HG03442 (cell line): Measurements from ENCODE around the gene SLC26A5.
"Not testable (repeated sequence)": the region's sequence is repeated elsewhere in the genome, so short reads cannot be mapped to it uniquely, and the experiment has no call there.

Source experiments
- ATAC-seq: cut with Tn5 transposase; IDR thresholded peaks from one replicate; pipeline ENCODE4 v1.9.1; 2021; ENCODE audit warnings: mild to moderate bottlenecking, moderate library complexity; ENCODE audit not compliant: unreplicated experiment

SLC26A5 gene

DNA sequence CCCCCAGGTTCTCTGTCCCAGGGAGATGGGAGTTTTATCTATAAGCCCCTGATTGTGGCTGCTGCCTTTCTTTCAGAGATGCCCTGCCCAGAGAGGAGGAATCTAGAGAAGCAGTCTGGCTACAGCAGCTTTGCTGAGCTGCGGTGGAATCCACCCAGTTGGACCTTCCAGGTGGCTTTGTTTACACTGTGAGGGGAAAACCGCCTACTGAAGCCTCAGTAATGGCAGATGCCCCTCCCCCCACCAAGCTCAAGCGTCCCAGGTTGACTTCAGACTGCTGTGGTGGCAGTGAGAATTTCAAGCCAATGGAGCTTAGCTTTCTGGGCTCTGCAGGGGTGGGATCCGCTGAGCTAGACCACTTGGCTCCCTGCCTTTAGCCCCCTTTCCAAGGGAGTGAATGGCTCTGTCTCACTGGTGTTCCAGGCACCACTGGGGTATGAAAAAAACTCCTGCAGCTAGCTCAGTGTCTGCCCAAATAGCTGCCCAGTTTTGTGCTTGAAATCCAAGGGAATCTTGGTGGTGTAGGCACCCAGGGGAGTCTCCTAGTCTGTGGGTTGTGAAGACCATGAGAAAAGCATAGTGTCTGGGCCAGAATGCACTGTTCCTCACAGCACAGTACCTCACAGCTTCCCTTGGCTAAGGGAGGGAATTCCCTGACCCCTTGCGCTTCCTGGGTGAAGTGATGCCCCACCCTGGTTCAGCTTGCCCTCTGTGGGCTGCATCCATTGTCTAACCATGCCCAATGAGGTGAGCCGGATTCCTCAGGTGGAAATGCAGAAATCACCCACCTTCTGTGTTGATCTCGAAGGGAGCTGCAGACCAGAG lies 40.0 kb downstream of the SLC26A5 start:
- not testable (repeated sequence) for ATAC-seq

DNA sequence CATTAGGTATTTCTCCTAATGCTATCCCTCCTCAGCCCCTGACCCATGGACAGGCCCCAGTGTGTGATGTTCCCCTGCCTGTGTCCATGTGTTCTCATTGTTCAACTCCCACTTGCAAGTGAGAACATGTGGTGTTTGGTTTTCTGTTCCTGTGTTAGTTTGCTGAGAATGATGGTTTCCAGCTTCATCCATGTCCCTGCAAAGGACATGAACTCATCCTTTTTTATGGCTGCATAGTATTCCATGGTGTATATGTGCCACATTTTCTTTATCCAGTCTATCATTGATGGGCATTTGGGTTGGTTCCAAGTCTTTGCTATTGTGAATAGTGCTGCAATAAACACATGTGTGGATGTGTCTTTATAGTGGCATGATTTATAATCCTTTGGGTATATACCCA lies 46.3 kb downstream of the SLC26A5 start:
- not testable (repeated sequence) for ATAC-seq

DNA sequence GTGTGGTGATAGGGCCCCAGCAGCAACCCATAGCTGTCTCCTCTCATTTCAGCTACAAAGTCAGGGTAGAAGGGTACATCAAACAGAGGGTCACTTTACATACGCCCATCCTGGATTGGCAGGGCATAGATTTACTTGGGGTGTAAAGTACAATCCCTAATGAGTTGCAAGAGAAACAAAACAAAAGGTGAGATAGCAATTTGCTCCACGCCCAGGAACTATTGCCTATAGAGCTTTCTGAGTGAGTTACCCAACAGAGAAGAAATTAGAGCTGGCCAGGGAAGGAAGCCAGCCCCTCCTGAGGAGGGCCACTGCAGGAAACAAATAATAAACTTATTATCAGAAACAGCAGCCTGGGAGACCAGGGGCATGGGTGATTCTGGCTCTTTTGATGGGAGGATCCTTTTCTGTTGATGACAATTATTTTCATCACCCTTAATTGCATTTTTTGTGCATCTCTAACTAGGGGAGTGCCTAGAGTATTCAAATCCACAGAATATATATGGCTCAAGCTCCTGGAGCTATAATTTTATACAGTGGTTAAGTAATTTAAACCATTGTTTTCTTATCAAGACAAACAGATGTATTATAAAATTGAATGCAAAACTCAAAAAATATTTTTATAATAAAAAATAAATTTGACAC lies 47.4 kb downstream of the SLC26A5 start:
- no peak for ATAC-seq

DNA sequence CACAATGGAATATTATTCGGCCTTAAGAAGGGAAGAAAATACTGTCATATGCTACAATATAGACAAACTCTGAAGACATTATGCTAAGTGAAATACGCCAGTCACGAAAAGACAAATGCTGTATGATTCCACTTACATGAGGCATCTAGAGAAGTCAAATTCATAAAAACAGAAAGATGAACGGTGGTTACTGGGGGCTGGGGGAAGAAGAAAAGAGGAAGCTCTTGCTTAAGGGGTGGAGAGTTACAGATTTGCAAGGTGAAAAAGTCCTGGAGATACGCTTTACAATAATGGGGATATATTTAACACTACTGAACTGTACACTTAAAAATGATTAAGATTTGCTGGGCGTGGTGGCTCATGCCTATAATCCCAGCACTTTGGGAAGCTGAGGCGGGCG lies 49.5 kb downstream of the SLC26A5 start:
- no peak for ATAC-seq

DNA sequence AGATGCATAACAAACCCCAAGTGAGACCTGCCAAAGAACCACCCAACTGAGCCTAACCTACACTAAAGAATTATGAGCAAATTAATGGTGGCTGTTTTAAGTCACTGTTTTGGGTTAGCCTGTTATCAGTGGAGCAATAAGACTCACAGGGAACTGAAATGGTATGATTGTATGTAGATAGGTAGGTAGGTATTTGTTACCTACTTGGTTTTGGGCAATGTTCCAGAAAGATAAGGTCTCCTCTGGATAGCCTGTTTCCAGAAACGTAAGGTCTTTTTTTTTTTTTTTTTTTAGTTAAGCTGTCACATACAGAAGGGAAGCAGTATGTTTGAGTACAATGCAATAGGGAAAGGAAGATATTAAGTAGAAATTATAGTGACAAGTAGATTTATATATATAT lies 50.9 kb downstream of the SLC26A5 start:
- ATAC-seq = no peak

DNA sequence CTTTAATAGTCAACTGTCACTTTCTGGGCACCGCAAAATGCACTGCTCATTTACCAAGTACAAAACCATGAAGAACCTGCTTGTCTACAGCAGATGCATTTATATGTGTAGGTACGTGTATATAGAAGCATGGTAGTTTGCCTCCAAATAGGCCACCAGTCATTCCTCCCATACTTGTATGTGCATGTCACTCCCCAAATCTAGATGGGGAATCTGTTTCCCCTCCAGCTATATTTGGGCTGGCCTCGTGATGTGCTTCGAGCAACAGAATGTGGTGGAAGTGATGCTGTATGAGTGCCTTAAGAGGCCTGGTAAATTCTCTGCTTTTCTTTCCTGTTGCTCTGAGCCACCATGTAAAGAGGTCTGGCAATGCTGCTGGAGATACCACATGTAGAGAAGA lies 51.4 kb downstream of the SLC26A5 start:
- no peak for ATAC-seq

DNA sequence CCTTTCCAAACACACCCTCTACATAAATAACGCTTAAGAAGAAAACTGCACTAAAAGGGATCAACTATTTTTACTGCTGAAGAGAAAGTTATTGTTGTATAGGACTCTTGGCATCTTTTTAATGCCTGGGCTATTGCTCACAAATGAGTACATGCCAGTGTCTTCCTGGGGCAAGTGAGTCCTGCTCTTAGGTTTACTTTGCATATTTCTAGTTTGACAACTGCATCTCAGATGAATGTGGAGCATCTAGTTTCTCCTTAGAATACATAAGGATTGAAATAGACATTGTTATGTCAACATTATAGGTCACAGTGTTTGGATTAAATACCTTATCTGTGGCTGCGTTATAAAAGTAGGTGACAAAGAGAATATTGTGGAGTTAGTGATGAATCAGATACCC lies 54.0 kb downstream of the SLC26A5 start:
- ATAC-seq = no peak

DNA sequence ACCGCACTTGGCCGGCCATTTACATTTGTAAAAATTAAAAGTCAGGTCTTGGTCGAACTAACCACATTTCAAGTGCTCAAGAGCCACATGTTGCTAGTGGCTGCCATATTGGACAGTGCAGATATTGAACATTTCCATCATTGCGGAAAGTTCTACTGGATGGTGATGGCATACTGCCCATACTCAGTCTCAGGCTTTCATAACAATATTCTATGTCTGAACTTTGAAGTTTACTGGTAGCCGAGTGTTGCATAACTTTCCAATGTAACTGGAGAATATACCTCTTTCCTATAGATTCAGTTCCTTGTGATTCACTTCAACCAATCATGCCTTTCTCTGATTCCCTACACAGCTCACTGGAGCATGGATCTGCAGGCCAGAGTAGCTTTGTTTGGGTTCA lies 54.9 kb downstream of the SLC26A5 start:
- no peak for ATAC-seq

DNA sequence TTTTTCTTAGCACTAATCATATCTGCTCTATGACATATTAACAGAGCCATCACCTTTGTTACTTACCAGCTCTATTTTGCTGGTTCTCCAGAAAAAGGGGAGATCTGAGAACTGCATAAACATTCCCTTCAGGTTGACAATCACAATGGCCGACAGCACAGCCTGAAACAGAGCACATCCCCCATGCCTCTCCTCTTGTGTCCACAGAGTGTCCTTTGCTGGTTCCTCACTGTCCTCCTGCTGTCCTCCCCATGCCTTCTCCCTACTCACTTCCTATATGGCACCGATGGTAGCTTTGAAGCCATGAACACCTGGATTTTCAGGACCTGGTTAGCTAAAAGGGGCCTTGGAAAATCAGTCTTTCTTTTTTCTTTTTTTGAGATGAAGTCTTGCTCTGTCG lies 56.7 kb downstream of the SLC26A5 start:
- ATAC-seq = no peak

DNA sequence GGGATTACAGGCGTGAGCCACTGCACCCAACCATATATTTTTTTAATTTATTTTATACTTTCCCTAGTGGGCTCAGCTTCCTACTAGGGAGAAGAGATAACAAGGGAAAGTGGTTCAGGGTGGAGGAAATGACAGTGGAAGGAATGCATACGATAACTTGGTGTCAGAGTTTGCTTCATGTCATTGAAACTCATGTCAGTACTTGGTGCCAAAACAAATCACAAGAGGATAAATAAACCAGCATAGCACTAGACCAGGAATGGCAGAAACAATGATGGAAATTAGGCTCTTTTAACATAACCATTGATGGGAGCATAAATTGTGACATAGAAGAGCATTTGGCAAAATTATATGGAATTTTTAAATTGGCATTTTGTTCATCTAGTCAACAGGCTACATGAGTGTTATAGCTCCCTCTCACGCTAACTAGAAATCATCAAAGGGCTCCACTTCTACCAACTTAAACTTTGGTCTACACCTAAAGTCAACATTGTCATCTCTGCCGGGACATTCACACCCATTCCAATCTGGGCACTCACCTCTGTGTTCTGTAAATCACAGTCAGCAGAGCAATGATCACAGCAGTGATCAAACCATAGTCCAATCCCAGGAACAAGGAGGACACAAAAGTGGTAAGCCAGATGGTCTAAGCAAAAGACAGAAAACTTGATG lies 57.4 kb downstream of the SLC26A5 start:
- ATAC-seq = no peak

DNA sequence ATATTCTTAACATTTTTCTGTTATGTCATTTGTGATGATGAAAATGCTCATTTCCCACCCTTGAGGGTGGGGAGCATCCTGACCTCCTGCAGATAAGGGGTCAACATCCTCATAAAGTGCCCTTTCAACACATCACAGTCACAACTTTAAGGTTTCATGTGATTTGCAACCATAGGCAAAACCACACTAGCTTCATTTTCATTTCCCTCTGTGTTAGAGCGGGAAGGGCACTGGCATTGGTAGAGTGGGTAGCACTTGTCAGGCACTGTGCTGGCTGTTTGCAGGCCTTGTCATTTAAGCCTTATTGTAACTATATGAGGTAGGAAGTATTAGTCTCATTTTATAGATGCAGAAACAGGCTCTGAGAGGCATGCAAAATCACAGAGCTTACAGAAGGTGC lies 58.8 kb downstream of the SLC26A5 start:
- no peak for ATAC-seq

DNA sequence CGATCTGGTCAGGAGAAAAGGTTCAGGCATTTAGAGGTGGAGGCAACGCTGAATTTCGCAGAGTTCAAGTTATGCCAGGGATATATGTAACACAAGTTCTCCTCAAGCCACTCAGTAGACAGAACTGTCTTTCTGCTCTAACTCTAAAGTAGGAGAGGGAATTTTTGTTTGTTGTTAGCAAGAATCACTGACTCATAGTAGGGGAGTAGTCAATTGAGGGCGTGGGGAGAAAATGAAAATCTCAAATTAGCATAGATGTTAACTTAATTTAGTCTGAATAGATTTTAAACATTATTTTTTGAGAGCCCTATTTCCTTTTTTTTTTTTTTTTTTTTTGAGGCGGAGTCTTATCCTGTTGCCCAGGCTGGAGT lies 64.0 kb downstream of the SLC26A5 start:
- no peak for ATAC-seq

DNA sequence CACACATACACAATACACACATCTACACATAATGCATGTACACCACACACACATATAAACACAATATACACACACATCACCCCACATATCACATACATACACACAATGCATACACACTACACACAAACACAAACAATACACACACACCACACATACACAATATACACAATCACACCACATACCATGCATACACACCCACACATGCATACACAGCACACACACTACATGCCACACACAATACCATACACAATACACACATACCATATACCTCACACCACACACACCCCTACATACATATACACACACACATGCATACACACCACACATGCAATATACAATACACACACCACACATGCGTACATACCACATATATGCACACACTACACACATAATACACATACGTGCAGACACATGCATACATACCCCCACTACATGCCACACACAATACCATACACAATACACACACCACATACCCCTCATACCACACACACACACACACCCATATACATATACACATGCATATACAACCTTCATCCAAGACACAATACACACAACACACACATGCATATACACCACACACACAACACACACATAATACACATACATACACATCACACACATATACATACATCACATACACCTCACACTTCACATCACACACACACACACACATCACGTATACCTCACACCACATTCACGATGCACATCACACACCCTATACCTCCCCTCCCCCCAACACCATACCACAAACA lies 64.6 kb downstream of the SLC26A5 start:
- no peak for ATAC-seq

DNA sequence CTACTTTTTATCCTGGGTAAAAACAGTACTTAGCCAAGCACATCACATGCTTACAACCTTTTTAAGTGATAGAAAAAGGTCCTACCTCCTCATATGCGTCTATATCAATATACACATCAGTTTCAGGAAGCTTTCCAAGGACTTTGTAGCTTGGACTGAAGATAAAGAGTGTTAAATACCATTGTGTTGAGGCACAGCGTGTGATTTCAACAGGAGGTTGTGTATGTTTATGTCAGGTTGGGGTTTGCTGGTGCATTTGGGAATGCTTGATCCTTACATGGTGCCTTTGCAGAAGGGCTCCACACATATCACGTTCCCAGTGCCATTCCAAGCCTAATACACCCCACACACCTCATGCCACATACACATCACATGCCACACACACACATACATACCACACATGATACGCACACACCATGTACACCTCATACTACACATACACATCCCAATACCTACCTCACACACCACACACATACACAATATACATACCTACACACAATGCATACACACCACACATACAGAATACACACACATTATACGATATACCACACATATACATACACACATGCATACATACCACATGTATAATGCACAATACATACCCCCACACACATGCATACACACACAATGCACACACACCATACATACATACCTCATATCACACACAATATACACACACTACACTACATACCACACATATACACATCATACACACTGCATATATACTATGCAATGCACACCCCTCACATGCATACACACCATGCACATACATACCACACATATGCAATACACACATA lies 65.4 kb downstream of the SLC26A5 start:
- ATAC-seq = no peak

DNA sequence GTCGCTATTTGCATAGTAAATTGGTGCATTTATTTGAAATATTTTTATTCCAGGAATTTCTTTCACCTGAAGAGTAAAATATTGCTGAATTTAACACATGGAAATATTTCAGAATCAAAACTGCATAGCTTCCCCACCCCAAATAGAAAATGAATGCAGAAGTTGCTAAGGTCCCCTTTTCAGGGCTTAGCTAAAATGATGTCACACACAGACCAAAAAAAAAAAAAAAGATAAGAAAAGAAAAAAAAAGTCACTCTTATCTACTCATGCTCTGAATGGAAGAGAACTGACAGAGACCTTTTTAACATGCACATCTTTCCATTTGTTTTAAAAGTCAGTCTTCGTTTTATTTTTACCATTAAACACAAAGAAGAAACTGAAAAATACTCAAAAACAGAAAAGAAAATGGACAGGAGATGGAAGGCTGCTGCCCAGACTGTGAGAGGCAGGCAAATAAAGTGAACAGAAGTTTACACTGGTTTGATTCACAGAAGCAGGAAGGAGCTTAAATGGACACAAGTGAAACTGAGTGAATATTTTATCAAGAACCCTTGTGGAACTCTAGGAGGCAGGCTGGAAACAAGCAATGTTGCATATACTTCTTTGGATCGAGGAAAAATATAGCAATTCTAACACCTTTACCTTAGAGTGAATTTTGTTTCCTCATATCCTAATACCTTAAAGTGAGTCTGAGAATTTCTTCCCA lies 66.6 kb downstream of the SLC26A5 start:
- ATAC-seq = no peak

DNA sequence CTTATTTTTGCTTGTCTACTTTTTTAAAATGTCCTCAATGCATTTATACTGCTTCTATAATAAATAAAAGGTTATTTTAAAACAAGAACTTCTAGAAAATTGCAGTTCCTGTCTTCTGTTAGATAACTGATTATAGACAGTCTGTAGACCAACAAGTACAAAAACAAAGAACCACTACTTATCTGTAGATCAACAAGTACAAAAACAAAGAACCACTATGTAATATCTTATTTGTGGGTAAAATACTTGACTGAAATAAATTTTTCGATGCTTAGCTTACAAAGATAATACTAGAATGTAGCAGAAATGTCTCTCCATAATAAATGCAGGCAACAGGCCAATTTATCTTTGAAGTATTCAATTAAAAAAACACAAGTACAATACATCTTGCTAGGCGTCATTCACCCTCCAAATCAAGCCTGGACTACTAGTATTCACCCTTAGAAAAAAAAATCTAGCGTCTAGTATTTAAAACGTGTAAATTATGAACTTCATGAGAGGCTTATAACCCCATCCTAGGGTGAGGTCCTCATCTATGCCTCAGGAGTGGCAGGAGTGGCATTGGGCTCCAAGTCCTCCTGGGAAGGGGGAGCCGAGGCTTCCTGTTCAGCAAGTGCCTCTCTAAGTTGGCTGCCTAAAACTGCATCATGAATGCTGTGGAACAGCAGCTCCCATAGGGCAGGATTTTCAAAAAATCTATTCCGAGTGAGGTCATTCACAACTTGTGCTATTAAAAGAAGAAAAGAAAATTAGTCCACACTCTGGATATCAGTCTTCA lies 72.0 kb downstream of the SLC26A5 start:
- ATAC-seq = no peak

DNA sequence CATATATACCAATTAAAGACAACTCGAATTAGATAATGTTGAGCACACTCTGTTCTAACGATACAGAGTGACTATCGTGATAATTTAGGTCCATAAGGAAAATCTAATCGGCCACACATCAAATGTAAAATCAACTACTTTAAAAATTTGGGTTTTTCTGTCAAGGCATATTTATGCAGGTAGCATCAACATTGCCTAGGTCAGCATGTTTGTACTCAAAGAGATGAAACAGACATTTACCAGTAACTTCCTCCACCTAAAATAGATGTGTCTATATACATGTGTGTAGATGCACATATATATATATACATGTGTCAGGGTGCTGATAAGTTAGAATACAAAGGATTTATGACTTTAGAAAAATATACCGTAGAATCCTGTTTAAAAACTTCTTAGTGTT lies 76.6 kb downstream of the SLC26A5 start:
- no peak for ATAC-seq

DNA sequence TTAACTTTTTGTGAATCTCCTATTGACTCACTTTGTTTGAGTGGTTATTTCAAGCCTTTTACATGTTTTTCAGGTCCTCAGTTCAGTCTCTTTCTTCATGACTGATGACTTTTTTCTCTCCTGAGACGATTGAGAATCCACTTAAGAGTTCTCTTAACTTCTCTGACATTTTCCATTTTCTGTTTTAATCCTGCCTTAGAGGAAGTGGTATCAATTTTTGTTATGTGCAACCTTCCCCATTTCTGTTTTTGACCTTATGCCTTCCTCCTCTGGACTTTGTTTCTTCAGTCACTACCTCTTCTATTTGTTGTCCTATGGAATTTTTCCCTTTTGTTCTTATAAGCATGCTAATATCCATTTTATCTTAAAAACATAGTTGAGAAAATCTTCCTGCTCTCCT lies 96.2 kb downstream of the SLC26A5 start:
- no peak for ATAC-seq

DNA sequence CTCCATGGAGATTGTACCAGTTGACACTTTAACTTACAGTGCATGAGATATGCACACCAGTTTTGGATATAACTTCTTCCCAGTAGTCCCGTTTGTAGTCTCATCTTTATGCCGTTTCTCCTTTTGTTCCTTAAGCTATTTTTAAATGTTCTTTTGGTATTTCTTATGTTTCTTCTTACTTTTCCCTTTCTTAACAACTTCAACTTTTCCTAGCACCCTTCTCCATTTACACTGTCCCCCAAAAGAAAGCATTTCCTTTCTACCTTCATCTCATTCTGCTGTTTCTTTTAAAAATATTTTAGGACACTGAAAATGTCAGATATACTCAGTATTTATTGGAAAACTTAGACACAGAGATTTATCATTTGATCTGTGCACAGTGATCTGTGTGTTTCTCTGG lies 97.0 kb downstream of the SLC26A5 start:
- no peak for ATAC-seq
